Sigmoid colon (tissue), 4 donors: ENCODE measurements around the gene MEIOB.

Experiments used
- EP300 ChIP-seq, 4 donors: sonication (generic); formaldehyde crosslinking; IDR thresholded peaks; one replicate each; pipeline ENCODE4 v1.6.1; 2017; ENCODE audit warnings: antibody characterized with exemption in 4 of 4
- POLR2AphosphoS5 ChIP-seq, 4 donors: sonication (generic); formaldehyde crosslinking; IDR thresholded peaks; one replicate each; pipeline ENCODE4 v1.6.1; 2017; ENCODE audit warnings: antibody characterized with exemption in 4 of 4
- TF ChIP-seq, protein P1 (sequence below), 4 experiments: fragments of 450-650 bp in 3 of 4; fragments of 200-600 bp in 1 of 4; IDR thresholded peaks; one replicate each; pipeline ENCODE4 v1.5.1; 2016 to 2019; ENCODE audit warnings: antibody characterized with exemption in 4 of 4, mild to moderate bottlenecking in 3 of 4, moderate library complexity in 2 of 4

DNA sequence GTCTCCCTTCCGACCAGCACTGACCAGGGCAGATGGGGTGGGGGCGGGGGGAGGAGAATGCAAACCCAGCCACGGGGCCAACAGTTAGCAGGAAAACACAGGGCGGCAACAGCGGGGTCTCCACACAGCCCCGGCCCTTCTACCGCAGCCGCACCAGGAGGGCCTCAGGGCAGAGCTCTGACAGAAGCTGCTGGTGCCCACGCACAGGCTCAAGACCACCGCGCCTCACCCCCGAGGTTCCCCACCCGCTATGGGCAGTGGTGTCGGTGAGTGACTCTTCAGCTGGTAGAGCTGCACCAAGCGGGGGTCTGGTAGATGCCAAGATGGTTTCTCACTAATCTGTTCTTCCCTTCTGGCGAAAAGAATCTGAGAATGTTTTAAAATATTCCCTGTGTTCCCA lies 61.4 kb downstream of the MEIOB start:
- TF ChIP-seq POLR2AphosphoS5 (IDR thresholded peaks at IDR 0.05) (no peak), EP300 (IDR thresholded peaks at IDR 0.05) (no peak)
- TF ChIP-seq, protein P1, sequence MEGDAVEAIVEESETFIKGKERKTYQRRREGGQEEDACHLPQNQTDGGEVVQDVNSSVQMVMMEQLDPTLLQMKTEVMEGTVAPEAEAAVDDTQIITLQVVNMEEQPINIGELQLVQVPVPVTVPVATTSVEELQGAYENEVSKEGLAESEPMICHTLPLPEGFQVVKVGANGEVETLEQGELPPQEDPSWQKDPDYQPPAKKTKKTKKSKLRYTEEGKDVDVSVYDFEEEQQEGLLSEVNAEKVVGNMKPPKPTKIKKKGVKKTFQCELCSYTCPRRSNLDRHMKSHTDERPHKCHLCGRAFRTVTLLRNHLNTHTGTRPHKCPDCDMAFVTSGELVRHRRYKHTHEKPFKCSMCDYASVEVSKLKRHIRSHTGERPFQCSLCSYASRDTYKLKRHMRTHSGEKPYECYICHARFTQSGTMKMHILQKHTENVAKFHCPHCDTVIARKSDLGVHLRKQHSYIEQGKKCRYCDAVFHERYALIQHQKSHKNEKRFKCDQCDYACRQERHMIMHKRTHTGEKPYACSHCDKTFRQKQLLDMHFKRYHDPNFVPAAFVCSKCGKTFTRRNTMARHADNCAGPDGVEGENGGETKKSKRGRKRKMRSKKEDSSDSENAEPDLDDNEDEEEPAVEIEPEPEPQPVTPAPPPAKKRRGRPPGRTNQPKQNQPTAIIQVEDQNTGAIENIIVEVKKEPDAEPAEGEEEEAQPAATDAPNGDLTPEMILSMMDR (IDR thresholded peaks at IDR 0.05), result no peak
